ENCODE results near the gene STK33.

STK33 gene

GRCh38 chr11:8403310-8403709 lies 190.7 kb downstream of the STK33 start:
- no peak for DNase-seq

- no peak for DNase-seq
Observed at GRCh38 chr11:8392886-8393285, 201.1 kb downstream of the STK33 start.

GRCh38 chr11:8392166-8392565 lies 201.9 kb downstream of the STK33 start:
- no peak for DNase-seq

DNA sequence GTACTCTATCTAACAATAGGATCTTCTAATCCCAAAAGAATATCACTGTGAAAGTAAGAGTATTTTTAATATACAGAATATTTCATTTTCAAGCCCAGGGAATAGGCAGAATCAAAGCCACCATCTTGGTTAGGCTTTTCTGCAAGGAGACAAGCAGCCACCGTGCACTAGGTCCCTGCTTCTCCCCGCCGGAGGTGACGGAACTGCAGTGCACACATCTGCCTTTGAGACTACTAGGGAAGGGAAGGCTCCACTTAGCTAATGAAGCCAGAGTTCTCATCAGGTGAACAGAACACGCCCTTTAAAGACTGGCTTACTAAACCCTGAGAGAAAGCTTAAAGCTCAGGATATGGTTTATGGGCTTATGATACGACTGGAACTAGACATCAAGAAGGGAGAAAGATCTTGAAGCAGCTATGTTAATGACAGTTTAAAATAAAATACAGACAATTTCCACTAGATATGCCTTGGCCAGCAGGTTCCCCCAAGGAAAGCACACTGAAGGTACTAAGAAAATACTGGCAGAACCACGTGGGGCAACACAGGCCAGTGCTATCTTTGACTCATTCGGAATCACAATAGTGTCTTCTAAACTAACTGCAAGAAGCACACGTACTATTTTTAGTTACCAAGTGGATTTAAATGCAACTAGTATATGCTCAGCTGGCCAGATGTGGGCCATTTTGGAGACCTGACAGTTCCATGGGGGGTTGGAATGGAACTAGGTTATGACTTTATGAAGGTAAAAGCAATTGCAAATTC lies 203.0 kb downstream of the STK33 start:
- DNase-seq, result no peak

- no peak for DNase-seq
Observed at GRCh38 chr11:8389029-8389996, 204.7 kb downstream of the STK33 start.

DNA sequence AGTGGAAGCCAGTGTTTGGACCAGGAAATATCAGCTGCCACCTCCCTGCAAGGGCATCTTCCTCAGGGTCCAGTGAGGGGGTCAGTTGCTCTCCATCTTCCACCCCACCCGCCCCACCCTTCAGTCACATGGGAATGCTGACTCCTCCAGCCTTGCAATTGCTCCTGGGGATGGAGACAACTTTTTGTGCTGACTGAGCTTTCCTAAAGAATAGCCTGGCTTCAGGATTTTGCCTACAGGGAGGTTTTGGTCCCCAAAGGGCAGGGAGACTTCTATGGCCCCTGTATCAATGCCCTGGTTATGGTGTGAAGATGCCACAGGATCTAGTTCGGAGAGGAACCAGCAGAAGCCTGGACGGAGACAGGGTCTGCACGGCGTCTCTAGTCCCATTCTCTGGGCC lies 206.3 kb downstream of the STK33 start:
- no peak for DNase-seq

DNA sequence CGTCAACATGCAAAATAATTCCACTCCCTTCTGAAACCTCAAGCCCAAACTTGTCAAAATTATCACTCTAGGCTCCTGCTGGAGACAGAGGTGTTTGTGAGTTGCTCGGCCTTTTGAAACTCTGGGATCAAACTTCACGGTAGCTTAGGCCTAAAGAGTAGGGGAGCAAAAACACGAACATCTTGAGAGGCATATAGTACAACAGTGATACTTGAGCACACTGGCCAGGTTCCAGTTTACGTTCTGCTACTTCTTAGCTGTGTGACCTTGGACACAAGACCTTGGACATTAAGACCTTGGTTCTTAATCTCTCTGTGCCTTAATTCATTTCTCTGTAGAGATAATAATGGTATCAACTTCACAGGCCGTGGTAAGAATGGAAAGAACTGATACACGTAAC lies 206.9 kb downstream of the STK33 start:
- no peak for DNase-seq

- DNase-seq, result no peak
Observed at GRCh38 chr11:8386134-8386864, 207.7 kb downstream of the STK33 start.

- no peak for DNase-seq
Observed at GRCh38 chr11:8384199-8384821, 209.7 kb downstream of the STK33 start.

- no peak for DNase-seq
Observed at GRCh38 chr11:8383627-8384026, 210.4 kb downstream of the STK33 start.

DNA sequence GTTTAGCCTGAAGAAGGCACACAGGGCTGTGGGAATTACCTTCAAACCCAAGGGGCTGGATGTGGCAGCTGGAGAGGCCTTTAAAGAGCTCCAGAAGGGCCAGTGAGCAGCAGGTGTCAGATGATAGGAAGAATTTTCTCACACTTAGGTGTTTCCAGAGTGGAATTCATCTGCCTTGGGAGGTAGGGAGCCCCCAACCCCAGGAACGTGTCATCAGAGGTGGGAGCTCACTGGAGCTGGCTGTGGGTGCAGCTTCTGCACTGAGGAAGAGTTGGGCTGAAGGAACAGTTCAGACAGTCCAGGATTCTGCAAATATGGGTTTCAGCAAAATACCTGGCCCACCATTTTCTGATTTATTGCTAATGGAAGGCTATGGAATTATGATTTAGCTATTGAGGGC lies 210.8 kb downstream of the STK33 start:
- DNase-seq, result no peak

DNA sequence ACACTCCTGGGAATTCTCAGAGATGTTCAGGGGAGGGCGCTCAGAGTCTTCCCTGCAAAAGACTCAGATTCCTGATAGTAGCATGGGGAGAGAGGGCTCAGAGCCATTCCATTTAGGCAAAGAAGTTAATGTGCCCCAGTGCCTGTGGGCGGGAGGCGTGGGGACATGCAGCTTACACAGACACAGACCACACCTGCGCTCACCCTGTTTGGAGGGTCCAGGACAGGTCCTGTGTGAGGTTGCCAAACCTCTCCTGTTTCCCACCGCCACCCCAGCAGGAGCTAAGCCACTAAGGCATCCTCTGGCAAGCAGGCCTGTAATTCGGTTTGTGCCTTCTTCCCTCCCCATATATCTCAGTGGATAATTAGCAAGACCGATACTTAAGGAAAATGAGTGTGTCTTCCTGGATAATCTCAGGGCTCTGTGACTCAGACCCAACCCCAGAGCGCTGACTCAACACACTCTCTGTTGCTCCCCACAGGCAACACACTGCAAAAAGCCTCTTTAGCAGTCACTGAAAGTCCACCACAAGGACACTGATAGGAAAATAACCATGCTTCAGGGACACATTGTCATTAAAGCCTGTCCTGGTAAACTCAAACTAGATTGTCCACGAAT lies 211.5 kb downstream of the STK33 start:
- DNase-seq, result no peak

DNA sequence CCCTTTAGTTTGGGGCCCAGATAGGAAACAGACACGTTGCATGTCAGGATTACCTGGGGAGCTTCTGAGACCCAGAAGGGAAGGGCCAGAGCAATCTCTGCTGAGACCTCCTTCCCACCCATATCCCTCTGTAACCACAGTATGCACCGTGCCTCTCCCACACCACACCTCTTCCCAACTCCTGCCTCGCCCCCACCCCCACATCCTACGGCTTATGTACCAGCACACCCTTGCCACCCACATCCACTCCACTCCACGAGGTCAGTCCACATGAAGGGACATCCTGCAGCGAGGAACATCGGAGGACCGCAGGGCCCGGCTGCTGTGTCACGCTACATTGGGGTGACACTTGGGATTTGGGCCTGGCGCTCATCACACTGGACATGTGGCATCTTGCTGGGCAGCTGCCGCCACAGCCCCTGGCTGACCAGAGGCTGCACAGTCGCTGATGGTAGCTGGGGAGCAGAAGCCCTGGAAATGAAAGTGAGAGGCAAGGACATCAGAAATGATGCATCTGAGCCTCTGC lies 212.1 kb downstream of the STK33 start:
- no peak for DNase-seq

GRCh38 chr11:8381343-8381742 lies 212.7 kb downstream of the STK33 start:
- no peak for DNase-seq

- no peak for DNase-seq
Observed at GRCh38 chr11:8375932-8376331, 218.1 kb downstream of the STK33 start.

GRCh38 chr11:8375460-8375859 lies 218.6 kb downstream of the STK33 start:
- no peak for DNase-seq

DNA sequence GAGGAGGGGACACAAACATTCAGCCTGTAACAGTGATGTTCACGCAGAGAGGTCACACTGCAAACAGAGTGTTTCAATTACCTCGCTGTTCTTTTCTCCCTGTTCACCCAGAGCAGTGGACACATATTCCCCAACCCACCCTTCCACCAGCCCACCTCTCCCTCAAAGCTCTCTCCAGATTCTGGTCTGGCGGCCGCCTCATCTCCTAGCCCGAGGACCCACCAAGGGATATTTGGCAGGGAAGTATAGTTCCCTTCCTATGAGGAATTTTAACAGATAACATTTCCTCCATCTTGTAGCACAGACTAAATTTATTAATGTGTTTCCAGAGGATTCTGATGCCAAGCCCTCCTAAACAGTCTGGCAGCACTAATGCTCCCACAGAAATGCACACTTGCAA lies 219.3 kb downstream of the STK33 start:
- no peak for DNase-seq

- DNase-seq, result no peak
Observed at GRCh38 chr11:8373519-8374432, 220.3 kb downstream of the STK33 start.

DNA sequence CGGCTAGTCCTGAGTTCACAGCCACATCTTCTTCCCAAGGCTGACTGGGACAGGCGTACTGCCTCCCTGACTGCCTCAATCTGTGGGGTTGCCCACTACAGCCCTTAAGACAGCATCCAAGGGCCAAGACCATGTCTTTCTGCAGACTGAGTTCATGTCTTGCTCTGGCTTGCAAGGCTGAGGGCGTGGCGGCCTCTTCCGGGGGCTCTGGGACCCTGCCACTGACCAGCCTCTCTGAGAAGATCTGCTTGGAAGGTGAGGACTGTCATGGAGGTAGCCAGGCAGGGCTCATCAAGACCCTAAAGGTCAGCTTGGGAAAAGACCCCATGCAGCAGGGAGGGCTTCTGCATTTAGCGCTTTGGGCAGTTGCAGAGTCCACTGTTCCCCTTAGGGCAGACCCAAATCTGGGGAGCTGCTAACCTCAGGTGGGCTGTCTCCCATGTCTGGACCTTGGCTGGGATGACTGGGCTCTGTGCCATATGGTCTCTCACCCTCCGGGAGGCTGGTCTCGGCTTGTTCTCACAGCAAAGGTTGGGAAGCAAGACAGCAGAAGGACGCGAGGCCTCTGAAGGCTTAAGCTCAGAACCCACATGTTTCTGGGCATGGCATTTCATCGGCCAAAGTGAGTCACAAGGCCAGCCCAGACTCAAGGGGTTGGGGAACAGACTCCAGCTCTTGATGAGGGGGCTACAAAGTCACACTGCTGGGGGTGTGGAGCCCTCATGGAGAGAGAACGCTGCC lies 221.2 kb downstream of the STK33 start:
- no peak for DNase-seq

- DNase-seq, result no peak
Observed at GRCh38 chr11:8371516-8371884, 222.5 kb downstream of the STK33 start.
